GM12864 (cell line): Measurements from ENCODE around the gene NOD1.

Experiments used
- DNase-seq: peaks from one replicate; pipeline ENCODE4 v3.0.0-alpha.2; 2011; ENCODE audit warnings: low read depth
- H3K4me3 ChIP-seq: 2 replicates; pipeline ENCODE4 v1.5.1; 2011; ENCODE audit warnings: mild to moderate bottlenecking, low read depth, low read length, control low read depth
- CTCF ChIP-seq: IDR thresholded peaks from 2 replicates; pipeline ENCODE4 v1.5.1; 2011; ENCODE audit warnings: low read depth, mild to moderate bottlenecking, moderate library complexity, low read length, control low read depth, inconsistent platforms; ENCODE audit errors: missing control alignments

NOD1 gene

DNA sequence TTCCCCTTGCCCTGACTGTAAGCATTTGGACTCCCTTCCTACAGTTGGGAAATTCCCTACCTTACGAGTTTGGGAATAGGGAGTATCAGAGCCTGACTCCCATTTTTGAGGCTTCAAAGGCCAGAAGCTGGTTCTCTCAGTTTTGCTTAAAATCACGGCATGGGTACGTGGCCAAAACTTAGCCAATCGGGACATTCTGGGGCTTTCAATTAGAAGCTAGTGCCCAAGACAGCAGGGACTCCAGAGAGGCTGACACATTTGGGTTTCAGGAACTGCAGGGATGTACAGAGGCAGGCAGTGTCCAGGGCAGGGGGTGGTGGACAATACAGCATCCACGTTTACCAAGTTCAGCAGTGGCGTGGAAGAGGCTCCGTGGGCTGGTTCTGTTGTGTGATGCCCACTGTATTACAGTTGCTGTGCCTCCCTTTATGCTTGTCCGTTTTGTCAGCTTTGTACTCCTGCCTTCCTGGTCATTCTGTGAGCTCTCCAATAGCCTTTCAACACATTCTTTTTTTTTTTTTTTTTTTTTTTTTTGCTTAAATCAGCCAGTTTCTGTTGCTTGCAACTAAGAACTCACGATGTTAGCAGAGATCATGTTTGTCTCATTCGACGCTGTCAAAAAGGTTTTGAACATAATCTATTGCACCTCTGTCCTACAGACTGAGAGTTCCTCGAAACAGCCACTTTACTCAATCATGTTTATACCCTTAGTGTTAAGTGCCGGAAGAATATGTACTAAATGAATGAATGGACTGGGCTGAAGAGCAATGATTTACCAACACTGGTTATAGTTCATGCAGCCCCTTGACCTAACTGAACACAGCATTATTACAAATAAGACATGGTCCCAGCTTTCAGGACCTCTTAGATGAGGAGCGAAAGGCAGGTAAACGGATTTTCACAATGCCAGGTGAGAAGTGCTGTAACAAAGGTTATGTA lies 25.0 kb upstream of the NOD1 start:
- H3K4me3 ChIP-seq = peak overlapping the region; percentile 79
- DNase-seq = no peak
- TF ChIP-seq CTCF = no peak

GRCh38 chr7:30502470-30503251 lies 24.1 kb upstream of the NOD1 start:
- no peak overlapping the region; the same call in 1 of the 2 replicates for H3K4me3 ChIP-seq
- no peak for TF ChIP-seq CTCF
- no peak for DNase-seq

DNA sequence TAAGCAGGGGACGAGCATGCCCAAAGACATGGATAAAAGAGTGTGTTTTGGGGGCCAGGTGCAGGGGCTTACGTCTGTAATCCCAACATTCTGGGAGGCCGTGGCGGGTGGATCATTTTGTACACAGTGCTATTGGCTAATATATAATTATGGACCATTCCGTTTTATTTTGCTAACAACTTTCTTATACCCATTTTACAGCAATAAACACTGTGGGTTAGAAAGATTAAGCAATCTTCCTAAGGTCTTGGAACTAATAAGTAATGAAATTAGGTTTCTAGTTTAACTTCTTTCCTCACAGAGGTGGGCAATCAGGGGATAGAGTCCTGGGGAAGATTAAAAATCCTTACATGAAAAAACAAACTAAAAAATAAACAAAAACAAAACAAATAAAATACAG lies 22.7 kb upstream of the NOD1 start:
- no peak for DNase-seq
- no peak for TF ChIP-seq CTCF
- no peak overlapping the region for H3K4me3 ChIP-seq

GRCh38 chr7:30493228-30493627 lies 14.6 kb upstream of the NOD1 start:
- DNase-seq = no peak
- no peak overlapping the region for H3K4me3 ChIP-seq
- TF ChIP-seq CTCF = no peak

DNA sequence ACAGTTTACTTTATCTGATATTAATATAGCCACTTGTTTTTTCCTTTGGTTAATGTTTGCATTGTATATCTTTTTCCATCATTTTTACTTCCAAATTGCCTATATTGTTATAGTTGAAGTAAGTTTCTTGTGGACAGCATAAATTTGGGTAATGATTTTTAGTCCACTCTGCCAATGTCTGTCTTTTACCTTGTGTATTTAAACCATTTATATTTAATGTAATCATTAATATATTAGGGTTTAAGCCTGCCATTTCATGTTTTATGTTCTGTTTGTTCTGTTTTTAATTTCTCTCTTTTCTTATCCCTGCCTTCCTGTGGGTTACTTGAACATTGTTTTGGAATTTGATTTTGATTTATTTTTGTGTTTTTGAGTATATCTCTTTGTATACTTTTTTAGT lies 12.8 kb upstream of the NOD1 start:
- H3K4me3 ChIP-seq = no peak overlapping the region
- no peak for DNase-seq
- no peak for TF ChIP-seq CTCF

DNA sequence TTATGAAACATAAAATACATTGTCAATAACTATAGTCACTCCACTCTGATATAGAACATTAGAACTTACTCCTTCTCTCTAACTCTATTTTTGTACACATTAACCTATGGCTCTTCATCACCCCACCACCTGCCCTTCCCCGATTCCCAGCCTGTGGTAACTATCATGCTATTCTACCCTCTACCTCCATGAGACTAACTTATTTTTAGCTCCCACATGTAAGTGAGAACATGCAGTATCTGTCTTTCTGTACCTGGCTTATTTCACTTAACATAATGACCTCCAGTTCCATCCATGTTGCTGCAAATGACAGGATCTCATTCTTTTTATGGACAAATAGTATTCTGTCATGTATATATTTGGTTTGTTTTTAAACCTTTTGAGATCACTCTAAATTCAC lies 8.8 kb upstream of the NOD1 start:
- DNase-seq = no peak
- no peak overlapping the region for H3K4me3 ChIP-seq
- no peak for TF ChIP-seq CTCF
